HuH-7 (cell line): ENCODE results near the gene TSC1.

Experiments used
- DNase-seq: peaks from one replicate; pipeline ENCODE4 v3.0.0; 2011; ENCODE audit warnings: low spot score

Gene TSC1

GRCh38 chr9:132861666-132862065 is 82.8 kb downstream of the TSC1 start:
- no peak for DNase-seq

- no peak for DNase-seq
These were observed 85.7 kb downstream of the TSC1 start for GRCh38 chr9:132858751-132859150.

GRCh38 chr9:132857616-132858342 is 86.6 kb downstream of the TSC1 start:
- no peak for DNase-seq

DNA sequence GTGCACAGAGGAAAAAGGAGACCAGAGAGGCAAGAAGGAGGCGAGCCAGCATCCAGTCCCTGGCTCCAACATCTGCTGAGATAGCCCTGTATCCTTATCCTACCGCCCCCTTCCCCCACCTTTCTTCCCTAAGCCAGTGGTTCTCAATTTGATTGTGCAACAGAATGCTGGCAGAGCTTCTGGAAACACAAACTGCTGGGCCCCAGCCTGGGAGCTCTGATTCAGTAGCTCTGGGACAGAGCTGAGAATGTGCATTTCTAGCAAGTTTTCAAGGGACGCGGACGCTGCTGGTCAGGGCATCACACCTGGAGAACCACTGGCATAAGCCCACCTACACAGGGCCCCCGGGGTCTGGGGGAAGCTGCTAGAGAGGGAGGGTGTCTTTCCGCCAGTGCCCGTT is 87.4 kb downstream of the TSC1 start:
- no peak for DNase-seq

DNA sequence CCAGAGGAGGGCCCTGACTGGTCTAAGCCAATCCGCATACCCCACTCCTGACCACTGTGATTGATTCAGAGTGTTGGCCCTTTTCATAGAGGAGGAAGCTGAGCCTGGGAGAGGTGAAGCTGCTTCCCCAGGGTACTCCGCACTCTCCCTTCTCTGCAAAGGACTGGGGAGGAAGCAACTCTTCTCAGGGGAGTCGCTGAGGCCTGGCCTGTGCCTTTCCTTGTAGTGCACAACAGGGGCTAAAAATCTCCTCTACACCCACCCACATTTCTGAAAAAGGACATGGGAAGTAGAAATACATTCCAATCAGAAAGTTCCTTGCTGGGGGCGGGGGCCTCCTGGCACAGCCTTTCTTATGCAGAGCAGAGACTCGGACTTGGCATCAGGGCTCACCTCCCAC is 88.5 kb downstream of the TSC1 start:
- no peak for DNase-seq

DNA sequence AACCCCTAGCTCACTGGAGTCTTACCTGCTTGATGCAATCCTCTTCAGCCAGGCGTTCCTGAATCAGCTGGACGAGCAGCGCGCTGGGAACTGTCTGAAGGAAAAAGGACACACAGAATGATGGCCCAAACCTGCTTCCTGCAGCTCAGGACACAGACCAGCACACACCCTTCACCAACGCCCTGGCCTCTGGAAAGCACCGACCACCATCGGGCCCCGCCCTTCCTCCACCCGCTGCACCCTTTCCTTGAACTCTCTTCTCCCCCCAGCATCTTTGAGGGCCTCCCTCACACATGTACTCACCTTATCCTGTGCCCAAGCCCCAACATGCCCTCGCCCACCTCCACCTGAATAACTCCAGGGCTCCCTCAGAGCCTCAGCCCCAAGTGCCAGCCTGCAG is 89.6 kb downstream of the TSC1 start:
- no peak for DNase-seq

DNA sequence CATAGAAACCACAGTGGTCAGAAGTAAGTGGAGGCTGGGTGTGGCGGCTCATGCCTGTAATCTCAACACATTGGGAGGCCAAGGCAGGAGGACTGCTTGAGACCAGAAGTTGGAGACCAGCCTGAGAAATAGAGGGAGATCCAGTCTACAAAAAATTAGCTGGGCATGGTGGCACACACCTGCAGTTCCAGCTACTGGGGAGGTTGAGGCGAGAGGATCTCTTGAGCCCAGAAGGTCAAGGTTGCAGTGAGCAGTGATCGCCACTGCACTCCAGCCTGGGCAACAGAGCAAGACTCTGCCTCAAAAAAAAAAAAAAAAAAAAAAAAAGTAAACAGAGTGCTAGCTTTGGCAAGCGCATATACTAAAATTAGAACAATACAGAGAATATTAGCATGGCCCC is 90.9 kb downstream of the TSC1 start:
- DNase-seq: no peak

GRCh38 chr9:132849185-132849706 is 95.2 kb downstream of the TSC1 start:
- DNase-seq: no peak

DNA sequence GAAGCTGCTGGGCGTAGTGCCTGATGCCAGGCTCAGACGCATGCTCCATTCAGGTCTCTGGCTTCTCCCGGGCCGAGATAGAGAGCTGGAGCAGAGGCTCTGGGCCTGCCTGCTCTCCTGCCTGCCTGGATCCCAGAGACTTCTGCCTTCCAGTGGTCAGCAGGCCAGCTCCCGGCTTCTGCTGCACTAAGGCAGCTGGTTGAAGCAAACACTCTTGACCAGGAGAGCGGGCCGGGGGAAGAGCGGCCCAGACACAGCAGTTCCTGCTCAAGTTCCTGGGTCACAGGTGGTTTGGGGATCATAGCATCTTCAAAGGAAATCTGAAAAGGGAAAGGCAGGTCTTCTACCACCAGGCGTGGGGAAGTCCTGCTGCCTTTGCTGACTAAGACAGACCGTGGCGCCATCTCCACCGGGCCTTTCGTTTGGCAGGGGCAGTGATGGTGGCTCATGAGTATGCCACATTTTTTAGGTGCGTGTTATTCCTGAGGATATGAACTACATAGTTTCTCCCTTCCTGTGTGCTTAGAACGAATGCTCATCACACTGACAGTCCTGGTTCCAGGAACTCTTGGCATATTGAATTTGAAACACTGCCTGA is 97.4 kb downstream of the TSC1 start:
- no peak for DNase-seq

- DNase-seq: no peak
These were observed 98.1 kb downstream of the TSC1 start for GRCh38 chr9:132846109-132846917.

DNA sequence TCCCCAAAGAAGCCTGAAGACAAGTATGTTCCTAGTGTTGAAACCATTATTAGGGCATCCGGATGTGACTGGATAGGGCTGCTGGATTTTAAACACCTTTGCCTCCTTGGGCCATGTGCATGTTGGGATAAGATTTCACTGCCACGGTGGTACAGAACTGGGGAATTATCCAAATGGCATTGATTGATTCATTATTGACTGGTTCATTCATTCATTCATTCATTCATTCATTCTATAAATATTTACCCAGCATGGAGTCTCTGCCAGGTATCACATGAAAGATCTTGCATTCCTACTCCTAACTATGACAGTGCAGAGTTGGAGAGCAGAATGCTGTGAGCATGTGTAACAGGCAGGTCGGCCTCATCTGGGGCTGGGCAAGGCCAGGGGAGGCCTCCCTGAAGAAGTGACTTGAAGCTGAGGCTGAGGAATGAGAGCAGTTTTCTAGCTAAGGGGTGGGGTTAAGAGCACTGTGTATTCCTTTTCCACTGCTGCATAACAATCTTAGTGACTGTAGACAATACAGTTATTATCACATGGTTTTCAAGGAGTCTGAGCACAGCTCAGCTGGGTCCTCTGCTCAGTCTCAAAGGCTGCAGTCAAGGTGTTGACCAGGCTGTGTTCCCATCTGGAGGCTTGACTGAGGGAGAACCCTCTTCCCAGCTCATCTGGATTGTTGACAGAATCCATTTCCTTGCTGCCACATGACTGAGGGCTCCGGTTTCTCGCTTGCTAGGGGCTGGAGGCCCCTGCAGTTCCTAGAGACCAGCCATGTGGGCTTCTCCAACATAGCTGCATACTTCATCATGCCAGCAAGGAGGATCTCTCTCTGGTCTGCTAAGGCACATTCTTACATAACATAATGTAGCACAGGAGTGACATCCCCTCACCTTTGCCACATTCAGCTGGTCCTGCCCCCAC is 102.0 kb downstream of the TSC1 start:
- no peak for DNase-seq
